Measurements from ENCODE around the gene RAPGEF6. TPM values are rescaled to one million over a fixed set of nuclear protein-coding genes. Genes with fewer than 3 reads are reported as not detected.

The RAPGEF6 gene
- total and polyA plus RNA-seq, 9 of the 15 experiments (the other 6 are each of a cell fraction or from before 2014, with no cell fraction given) = 2.7 to 23.4 (median 12.7) TPM

DNA sequence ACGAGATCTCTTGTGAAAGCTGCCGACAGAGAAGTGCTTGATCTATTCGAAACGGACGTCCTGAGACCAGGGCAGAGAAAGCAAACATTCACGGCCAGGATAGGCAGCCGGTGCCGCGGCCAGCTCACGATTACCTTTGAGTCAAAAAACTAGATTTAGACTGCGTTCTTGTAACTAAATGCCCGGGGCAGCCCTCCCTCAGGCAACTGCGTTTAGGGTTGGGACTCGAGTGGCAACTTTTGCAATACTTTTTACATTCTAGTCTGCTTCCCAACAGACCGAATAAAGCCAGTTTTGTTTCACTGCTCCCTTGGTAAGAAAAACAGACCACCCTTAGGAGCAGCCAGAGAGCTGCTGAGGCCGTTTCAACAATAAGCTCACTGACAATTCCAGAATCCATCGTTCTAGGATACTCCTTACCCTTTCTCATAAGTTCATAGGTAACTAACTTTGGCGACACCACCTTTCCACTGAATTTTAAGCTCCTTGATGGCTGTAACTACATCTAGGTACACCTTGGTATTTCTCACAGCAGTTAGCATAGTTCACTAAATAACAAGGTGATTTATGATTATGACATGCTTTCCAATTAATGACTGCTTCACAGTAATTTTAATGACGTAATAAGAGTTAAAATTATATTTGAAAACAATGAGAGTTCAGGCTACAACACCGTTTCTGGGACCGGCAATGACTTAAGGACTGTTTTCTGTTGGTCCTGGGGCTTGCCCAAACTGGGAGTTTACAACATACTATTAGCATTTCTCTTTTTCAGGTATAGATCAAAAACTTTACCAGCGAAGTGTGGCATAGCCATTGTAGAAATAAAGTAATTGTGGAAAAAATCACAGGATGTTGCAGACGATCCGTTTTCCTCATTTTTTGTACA lies 899 bp upstream of the RAPGEF6 start (continued):
- TF ChIP-seq, protein P1, sequence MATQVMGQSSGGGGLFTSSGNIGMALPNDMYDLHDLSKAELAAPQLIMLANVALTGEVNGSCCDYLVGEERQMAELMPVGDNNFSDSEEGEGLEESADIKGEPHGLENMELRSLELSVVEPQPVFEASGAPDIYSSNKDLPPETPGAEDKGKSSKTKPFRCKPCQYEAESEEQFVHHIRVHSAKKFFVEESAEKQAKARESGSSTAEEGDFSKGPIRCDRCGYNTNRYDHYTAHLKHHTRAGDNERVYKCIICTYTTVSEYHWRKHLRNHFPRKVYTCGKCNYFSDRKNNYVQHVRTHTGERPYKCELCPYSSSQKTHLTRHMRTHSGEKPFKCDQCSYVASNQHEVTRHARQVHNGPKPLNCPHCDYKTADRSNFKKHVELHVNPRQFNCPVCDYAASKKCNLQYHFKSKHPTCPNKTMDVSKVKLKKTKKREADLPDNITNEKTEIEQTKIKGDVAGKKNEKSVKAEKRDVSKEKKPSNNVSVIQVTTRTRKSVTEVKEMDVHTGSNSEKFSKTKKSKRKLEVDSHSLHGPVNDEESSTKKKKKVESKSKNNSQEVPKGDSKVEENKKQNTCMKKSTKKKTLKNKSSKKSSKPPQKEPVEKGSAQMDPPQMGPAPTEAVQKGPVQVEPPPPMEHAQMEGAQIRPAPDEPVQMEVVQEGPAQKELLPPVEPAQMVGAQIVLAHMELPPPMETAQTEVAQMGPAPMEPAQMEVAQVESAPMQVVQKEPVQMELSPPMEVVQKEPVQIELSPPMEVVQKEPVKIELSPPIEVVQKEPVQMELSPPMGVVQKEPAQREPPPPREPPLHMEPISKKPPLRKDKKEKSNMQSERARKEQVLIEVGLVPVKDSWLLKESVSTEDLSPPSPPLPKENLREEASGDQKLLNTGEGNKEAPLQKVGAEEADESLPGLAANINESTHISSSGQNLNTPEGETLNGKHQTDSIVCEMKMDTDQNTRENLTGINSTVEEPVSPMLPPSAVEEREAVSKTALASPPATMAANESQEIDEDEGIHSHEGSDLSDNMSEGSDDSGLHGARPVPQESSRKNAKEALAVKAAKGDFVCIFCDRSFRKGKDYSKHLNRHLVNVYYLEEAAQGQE (IDR thresholded peaks at IDR 0.05; ENCODE audit: borderline replicate concordance) = no peak
- TF ChIP-seq, protein P1 (CRISPR knock-in tag; IDR thresholded peaks at IDR 0.05; ENCODE audit: low read depth) = peak; percentile 54; the same call in 1 of the 2 replicates
- TF ChIP-seq, protein P2, sequence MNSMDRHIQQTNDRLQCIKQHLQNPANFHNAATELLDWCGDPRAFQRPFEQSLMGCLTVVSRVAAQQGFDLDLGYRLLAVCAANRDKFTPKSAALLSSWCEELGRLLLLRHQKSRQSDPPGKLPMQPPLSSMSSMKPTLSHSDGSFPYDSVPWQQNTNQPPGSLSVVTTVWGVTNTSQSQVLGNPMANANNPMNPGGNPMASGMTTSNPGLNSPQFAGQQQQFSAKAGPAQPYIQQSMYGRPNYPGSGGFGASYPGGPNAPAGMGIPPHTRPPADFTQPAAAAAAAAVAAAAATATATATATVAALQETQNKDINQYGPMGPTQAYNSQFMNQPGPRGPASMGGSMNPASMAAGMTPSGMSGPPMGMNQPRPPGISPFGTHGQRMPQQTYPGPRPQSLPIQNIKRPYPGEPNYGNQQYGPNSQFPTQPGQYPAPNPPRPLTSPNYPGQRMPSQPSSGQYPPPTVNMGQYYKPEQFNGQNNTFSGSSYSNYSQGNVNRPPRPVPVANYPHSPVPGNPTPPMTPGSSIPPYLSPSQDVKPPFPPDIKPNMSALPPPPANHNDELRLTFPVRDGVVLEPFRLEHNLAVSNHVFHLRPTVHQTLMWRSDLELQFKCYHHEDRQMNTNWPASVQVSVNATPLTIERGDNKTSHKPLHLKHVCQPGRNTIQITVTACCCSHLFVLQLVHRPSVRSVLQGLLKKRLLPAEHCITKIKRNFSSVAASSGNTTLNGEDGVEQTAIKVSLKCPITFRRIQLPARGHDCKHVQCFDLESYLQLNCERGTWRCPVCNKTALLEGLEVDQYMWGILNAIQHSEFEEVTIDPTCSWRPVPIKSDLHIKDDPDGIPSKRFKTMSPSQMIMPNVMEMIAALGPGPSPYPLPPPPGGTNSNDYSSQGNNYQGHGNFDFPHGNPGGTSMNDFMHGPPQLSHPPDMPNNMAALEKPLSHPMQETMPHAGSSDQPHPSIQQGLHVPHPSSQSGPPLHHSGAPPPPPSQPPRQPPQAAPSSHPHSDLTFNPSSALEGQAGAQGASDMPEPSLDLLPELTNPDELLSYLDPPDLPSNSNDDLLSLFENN (IDR thresholded peaks at IDR 0.05; ENCODE audit: low read depth in 2 of 2, low read length in 2 of 2) = no peak
- TF ChIP-seq ATF7 (IDR thresholded peaks at IDR 0.05) (peak; percentile 86; the same call in 1 of the 2 replicates), NFXL1 (CRISPR knock-in tag; IDR thresholded peaks at IDR 0.05) (0 out of 2 replicates have a peak, but pooled peaks have one; percentile 51), PCBP2 (IDR thresholded peaks at IDR 0.05; ENCODE audit: low read depth, low read length, poor library complexity, severe bottlenecking) (no peak), HBP1 (CRISPR knock-in tag; IDR thresholded peaks at IDR 0.05) (no peak), SMARCC2 (IDR thresholded peaks at IDR 0.05; ENCODE audit: low read depth) (peak; percentile 48; the same call in 1 of the 2 replicates), HLTF (IDR thresholded peaks at IDR 0.05) (no peak), ZNF174 (CRISPR knock-in tag; IDR thresholded peaks at IDR 0.05) (0 out of 2 replicates have a peak, but pooled peaks have one; percentile 13), ZNF655 (CRISPR knock-in tag; IDR thresholded peaks at IDR 0.05) (no peak), POLR2AphosphoS5 (IDR thresholded peaks at IDR 0.05; ENCODE audit: control insufficient read depth, insufficient read depth, low read depth, low read length) (peak; percentile 83; the same call in 1 of the 2 replicates)

Measured in K562 (cell line).